Heart left ventricle (tissue), 13 donors: ENCODE measurements around the gene BCORL1.

Source experiments
- POLR2A ChIP-seq, 2 donors: fragments of 450-650 bp; IDR thresholded peaks; one replicate each; pipeline ENCODE4 v1.6.1; 2017; ENCODE audit warnings: antibody characterized with exemption in 2 of 2, mild to moderate bottlenecking in 2 of 2, moderate library complexity in 2 of 2
- TF ChIP-seq, protein P1 (sequence below), 12 donors: fragments of 200-600 bp; sonication (generic) in 4 of 12; IDR thresholded peaks; one replicate each; pipeline versions ENCODE4 v1.5.0 to v1.8.0; 2018 to 2022; ENCODE audit warnings: antibody characterized with exemption in 12 of 12, mild to moderate bottlenecking in 5 of 12
- donor health status: ischemic (EF 13 %, LVEDD 7.1; RV severe dilation, severe dysfunction).
- donor health status: DM: no; HTN: yes; CAD: no.
- donor health status: DM: no; HTN: no; CAD: no.
- donor health status: ischemic (EF 25% LVEDD 6.9; RV normal size, moderate dysfunction).
- donor health status: ischemic (EF 25% LVEDD 5.7; RV mildly dilated, moderate dysfunction).
- donor health status: ischemic (EF 35%, LVEDD 5.7; RV mildly dilated, moderate dysfunction).
- donor health status: nonischemic (EF 11% LVEDD 7.7; RV severe dilation, severe dysfunction).
- donor health status: DM: yes; HTN: yes; CAD: no.
- donor health status: PGD.
- donor health status: ischemic (EF 29% LVEDD 5.4; RV normal size, mild dysfunction).
- donor health status: nonischemic (EF 23%, LVEDD 6.1; RV moderate dilation, normal function).

DNA sequence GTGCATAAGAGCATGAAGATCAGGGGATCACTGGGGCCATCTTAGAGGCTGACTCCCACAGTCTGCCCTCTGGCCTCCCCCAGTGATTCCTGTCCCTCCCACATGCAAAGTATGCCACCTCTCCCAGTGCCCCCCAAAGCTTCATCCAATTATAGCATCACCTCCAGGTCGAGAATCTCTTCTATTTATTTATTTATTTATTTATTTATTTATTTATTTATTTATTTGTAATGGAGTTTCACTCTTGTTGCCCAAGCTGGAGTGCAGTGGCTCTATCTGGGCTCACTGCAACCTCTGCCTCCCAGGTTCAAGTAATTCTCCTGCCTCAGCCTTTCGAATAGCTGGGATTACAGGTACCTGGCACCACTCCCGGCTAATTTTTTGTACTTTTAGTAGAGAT, 50.1 kb downstream of the BCORL1 start:
- no peak for TF ChIP-seq POLR2A (IDR thresholded peaks at IDR 0.05)
- TF ChIP-seq, protein P1, sequence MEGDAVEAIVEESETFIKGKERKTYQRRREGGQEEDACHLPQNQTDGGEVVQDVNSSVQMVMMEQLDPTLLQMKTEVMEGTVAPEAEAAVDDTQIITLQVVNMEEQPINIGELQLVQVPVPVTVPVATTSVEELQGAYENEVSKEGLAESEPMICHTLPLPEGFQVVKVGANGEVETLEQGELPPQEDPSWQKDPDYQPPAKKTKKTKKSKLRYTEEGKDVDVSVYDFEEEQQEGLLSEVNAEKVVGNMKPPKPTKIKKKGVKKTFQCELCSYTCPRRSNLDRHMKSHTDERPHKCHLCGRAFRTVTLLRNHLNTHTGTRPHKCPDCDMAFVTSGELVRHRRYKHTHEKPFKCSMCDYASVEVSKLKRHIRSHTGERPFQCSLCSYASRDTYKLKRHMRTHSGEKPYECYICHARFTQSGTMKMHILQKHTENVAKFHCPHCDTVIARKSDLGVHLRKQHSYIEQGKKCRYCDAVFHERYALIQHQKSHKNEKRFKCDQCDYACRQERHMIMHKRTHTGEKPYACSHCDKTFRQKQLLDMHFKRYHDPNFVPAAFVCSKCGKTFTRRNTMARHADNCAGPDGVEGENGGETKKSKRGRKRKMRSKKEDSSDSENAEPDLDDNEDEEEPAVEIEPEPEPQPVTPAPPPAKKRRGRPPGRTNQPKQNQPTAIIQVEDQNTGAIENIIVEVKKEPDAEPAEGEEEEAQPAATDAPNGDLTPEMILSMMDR (IDR thresholded peaks at IDR 0.05) = no peak
